Right atrium auricular region (tissue), 2 donors: ENCODE data around the gene CDC42EP5. TPM values are rescaled to one million over a fixed set of nuclear protein-coding genes. Genes with fewer than 3 reads are reported as not detected.
"Not testable (repeated sequence)": the region's sequence is repeated elsewhere in the genome, so short reads cannot be mapped to it uniquely, and the experiment has no call there.

Source experiments
- DNase-seq: peaks from one replicate; pipeline ENCODE4 v3.0.0-alpha.2; 2019; ENCODE audit warnings: low spot score
- H3K27ac ChIP-seq, 2 donors: fragments of 200-600 bp; sonication (generic); 1 replicate in 1 of 2; 2 replicates in 1 of 2; pipeline ENCODE4 v1.5.1; 2016 to 2019
- H3K27me3 ChIP-seq, 2 donors: fragments of 200-600 bp; sonication (generic); one replicate each; pipeline versions ENCODE4 v1.5.1 to v1.6.0; 2017 to 2019
- H3K36me3 ChIP-seq: fragments of 200-600 bp; sonication (generic); one replicate; pipeline ENCODE4 v1.5.1; 2016
- H3K4me1 ChIP-seq, 2 donors: fragments of 200-600 bp; sonication (generic); one replicate each; pipeline versions ENCODE4 v1.5.1 to v1.6.0; 2017 to 2019
- H3K4me3 ChIP-seq, 2 donors: fragments of 200-600 bp; sonication (generic); 1 replicate in 1 of 2; 2 replicates in 1 of 2; pipeline ENCODE4 v1.5.1; 2017 to 2019; ENCODE audit warnings: mild to moderate bottlenecking in 1 of 2, moderate library complexity in 1 of 2
- H3K9me3 ChIP-seq, 2 donors: fragments of 200-600 bp; sonication (generic); one replicate each; pipeline ENCODE4 v1.5.1; 2019
- CTCF ChIP-seq, 2 donors: fragments of 200-600 bp; sonication (generic); IDR thresholded peaks; one replicate each; pipeline ENCODE4 v1.5.1; 2019; ENCODE audit warnings: antibody characterized with exemption in 2 of 2
- total RNA-seq, 2 donors: library from RNA; depleted of rRNA; stranded (reverse); fragments of >200 nt; gene quantifications; one replicate each; pipeline ENCODE4 v1.1.0, GENCODE V29; 2016

The CDC42EP5 gene
- total RNA-seq, 2 donors from 2014 or later, result 11.4 to 15.2 TPM

- H3K36me3 ChIP-seq, result no peaks in the 10 kb centered on the region
- H3K4me1 ChIP-seq, result no peaks in the 10 kb centered on the region
- no peak for TF ChIP-seq CTCF (IDR thresholded peaks at IDR 0.05)
- H3K4me3 ChIP-seq, result no peak within 1 kb of the TSS
- H3K9me3 ChIP-seq, result no peaks in the 10 kb centered on the region
- H3K27me3 ChIP-seq, result no peaks in the 10 kb centered on the region
- no peak within 1 kb of the TSS for H3K27ac ChIP-seq
- DNase-seq, result no peak
These were observed 29.5 kb upstream of the CDC42EP5 start, which contains the start of gene LAIR2 for GRCh38 chr19:54502518-54503048. Gene LAIR2, plus strand, starts transcription at chr19:54502831. Its CDS starts 88 bp downstream, at chr19:54502919.

- not testable (repeated sequence) for H3K9me3 ChIP-seq, DNase-seq, H3K4me3 ChIP-seq, H3K4me1 ChIP-seq, H3K27me3 ChIP-seq, H3K27ac ChIP-seq, H3K36me3 ChIP-seq
These were observed 25.3 kb upstream of the CDC42EP5 start for GRCh38 chr19:54498451-54498772.

- H3K36me3 ChIP-seq, H3K27me3 ChIP-seq, H3K4me1 ChIP-seq, H3K9me3 ChIP-seq, H3K4me3 ChIP-seq, DNase-seq, H3K27ac ChIP-seq: not testable (repeated sequence)
These were observed 24.8 kb upstream of the CDC42EP5 start for GRCh38 chr19:54497747-54498450.

GRCh38 chr19:54495284-54495683, 22.2 kb upstream of the CDC42EP5 start:
- H3K36me3 ChIP-seq, H3K9me3 ChIP-seq, H3K27ac ChIP-seq, H3K4me1 ChIP-seq, H3K4me3 ChIP-seq, DNase-seq, H3K27me3 ChIP-seq: not testable (repeated sequence)

GRCh38 chr19:54493967-54494585, 21.0 kb upstream of the CDC42EP5 start:
- Histone ChIP-seq H3K36me3 (no peaks in the 10 kb centered on the region), H3K4me1 (no peaks in the 10 kb centered on the region), H3K4me3 (no peak overlapping the region), H3K9me3 (no peaks in the 10 kb centered on the region), H3K27me3 (no peaks in the 10 kb centered on the region), H3K27ac (no peak overlapping the region)
- no peak for DNase-seq
- no peak for TF ChIP-seq CTCF (IDR thresholded peaks at IDR 0.05)

GRCh38 chr19:54493056-54493455, 20.0 kb upstream of the CDC42EP5 start:
- not testable (repeated sequence) for DNase-seq, H3K36me3 ChIP-seq, H3K4me1 ChIP-seq, H3K27ac ChIP-seq, H3K4me3 ChIP-seq, H3K27me3 ChIP-seq, H3K9me3 ChIP-seq

- Histone ChIP-seq H3K36me3 (no peaks in the 10 kb centered on the region), H3K27ac (no peak overlapping the region), H3K4me1 (no peaks in the 10 kb centered on the region), H3K27me3 (no peaks in the 10 kb centered on the region), H3K4me3 (no peak overlapping the region), H3K9me3 (no peaks in the 10 kb centered on the region)
- no peak for TF ChIP-seq CTCF (IDR thresholded peaks at IDR 0.05)
- DNase-seq, result no peak
These were observed 19.5 kb upstream of the CDC42EP5 start for GRCh38 chr19:54492568-54492967.

- TF ChIP-seq CTCF (IDR thresholded peaks at IDR 0.05), result no peak
- no peak for DNase-seq
- no peaks in the 10 kb centered on the region for H3K27me3 ChIP-seq
These were observed 16.7 kb upstream of the CDC42EP5 start for GRCh38 chr19:54489766-54490165.

More at GRCh38 chr19:54489766-54490165, 16.7 kb upstream of the CDC42EP5 start:
- H3K9me3 ChIP-seq, result no peaks in the 10 kb centered on the region
- H3K27ac ChIP-seq, result no peak overlapping the region
- no peaks in the 10 kb centered on the region for H3K4me1 ChIP-seq
- no peak overlapping the region for H3K4me3 ChIP-seq
- no peaks in the 10 kb centered on the region for H3K36me3 ChIP-seq
